ENCODE results near the gene KLRG1. TPM values are rescaled to one million over a fixed set of nuclear protein-coding genes. Genes with fewer than 3 reads are reported as not detected.
A peak's percentile ranks its signal among the peaks of the same experiment; 100 is the strongest.

KLRG1 gene
- total and polyA plus RNA-seq, 4 donors, result 0.49 to 6.5 (median 1.6) TPM

GRCh38 chr12:9048930-9049329, 59.6 kb downstream of the KLRG1 start:
- Histone ChIP-seq H3K27ac (ENCODE audit: low read depth in 1 of 2, low read length in 1 of 2) (no peak overlapping the region), H3K4me3 (no peak overlapping the region), H3K9ac (ENCODE audit: insufficient read depth in 1 of 2, low read length in 2 of 2) (no peak overlapping the region), H3K9me3 (ENCODE audit: control insufficient read depth in 4 of 4, insufficient read depth in 3 of 4, low read length in 3 of 4) (no peaks in the 10 kb centered on the region), H3K36me3 (ENCODE audit: control insufficient read depth in 4 of 4, insufficient read depth in 4 of 4, low read length in 4 of 4) (no peaks in the 10 kb centered on the region), H3K27me3 (ENCODE audit: control insufficient read depth in 3 of 3, insufficient read depth in 3 of 3, low read length in 2 of 3) (no peaks in the 10 kb centered on the region), H3K4me1 (ENCODE audit: control insufficient read depth in 5 of 5, insufficient read depth in 5 of 5, low read length in 5 of 5) (no peaks in the 10 kb centered on the region)
- ATAC-seq (ENCODE audit: insufficient read depth, low FRiP score), result no peak
- DNase-seq, result no peak
- 91 to 98% methylated on average over 2 of the region's 2 CpGs for WGBS, 2 donors
- TF ChIP-seq CTCF (IDR thresholded peaks at IDR 0.05; ENCODE audit: control extremely low read depth, extremely low read depth), result no peak

DNA sequence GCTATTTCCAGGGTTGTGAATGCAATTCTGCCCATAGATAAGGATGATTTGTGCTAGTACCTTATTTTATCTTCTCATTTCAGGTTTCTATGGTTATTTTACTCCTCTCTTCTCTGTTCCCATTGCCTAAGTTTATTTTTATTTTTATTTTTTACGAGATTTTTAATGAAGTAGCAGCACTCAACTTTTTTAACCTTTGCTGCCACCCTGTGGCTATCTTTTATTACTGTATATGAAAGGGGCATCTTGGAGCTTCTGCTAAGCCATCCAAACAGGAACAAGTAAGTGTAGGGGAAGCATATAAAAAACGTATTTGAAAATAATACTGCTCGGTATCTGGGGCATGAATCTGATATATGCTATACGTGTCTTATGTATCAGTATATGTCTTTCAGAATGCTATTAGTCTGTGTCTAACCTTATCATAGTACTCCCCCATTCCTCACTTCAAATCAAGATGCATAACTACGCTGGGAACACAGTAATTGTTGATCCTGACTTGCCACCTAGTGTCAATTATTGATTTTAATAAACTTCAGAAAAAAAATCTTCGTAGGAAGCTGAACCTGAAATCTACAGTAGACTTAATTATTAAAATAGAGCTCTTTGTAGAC, 60.3 kb downstream of the KLRG1 start:
- Histone ChIP-seq H3K9me3 (ENCODE audit: control insufficient read depth in 4 of 4, insufficient read depth in 3 of 4, low read length in 3 of 4) (no peaks in the 10 kb centered on the region), H3K27ac (ENCODE audit: low read depth in 1 of 2, low read length in 1 of 2) (no peak overlapping the region), H3K4me3 (no peak overlapping the region), H3K36me3 (ENCODE audit: control insufficient read depth in 4 of 4, insufficient read depth in 4 of 4, low read length in 4 of 4) (no peaks in the 10 kb centered on the region), H3K4me1 (ENCODE audit: control insufficient read depth in 5 of 5, insufficient read depth in 5 of 5, low read length in 5 of 5) (no peaks in the 10 kb centered on the region), H3K27me3 (ENCODE audit: control insufficient read depth in 3 of 3, insufficient read depth in 3 of 3, low read length in 2 of 3) (no peaks in the 10 kb centered on the region), H3K9ac (ENCODE audit: insufficient read depth in 1 of 2, low read length in 2 of 2) (no peak overlapping the region)
- peak in 2 of 3 donors; percentile 71 to 73 for DNase-seq
- ATAC-seq (ENCODE audit: insufficient read depth, low FRiP score), result peak; percentile 62
- WGBS, 2 donors, result 25 to 29% methylated on average over 6 of the region's 6 CpGs
- TF ChIP-seq CTCF (IDR thresholded peaks at IDR 0.05; ENCODE audit: control extremely low read depth, extremely low read depth), result peak; percentile 11

GRCh38 chr12:9050521-9051157, 61.3 kb downstream of the KLRG1 start:
- no peak overlapping the region for H3K27ac ChIP-seq (ENCODE audit: low read depth in 1 of 2, low read length in 1 of 2)
- no peaks in the 10 kb centered on the region for H3K27me3 ChIP-seq (ENCODE audit: control insufficient read depth in 3 of 3, insufficient read depth in 3 of 3, low read length in 2 of 3)
- no peak overlapping the region for H3K4me3 ChIP-seq
- no peaks in the 10 kb centered on the region for H3K9me3 ChIP-seq (ENCODE audit: control insufficient read depth in 4 of 4, insufficient read depth in 3 of 4, low read length in 3 of 4)
- no peak overlapping the region for H3K9ac ChIP-seq (ENCODE audit: insufficient read depth in 1 of 2, low read length in 2 of 2)
- ATAC-seq (ENCODE audit: insufficient read depth, low FRiP score) (no peak), DNase-seq (no peak)
- no peaks in the 10 kb centered on the region for H3K36me3 ChIP-seq (ENCODE audit: control insufficient read depth in 4 of 4, insufficient read depth in 4 of 4, low read length in 4 of 4)
- no peak for TF ChIP-seq CTCF (IDR thresholded peaks at IDR 0.05; ENCODE audit: control extremely low read depth, extremely low read depth)
- WGBS, 2 donors, result 80 to 86% methylated on average over 15 of the region's 15 CpGs
- peaks cover 0 to 6% (median 0%) of the 10 kb centered on the region in 5 donors for H3K4me1 ChIP-seq (ENCODE audit: control insufficient read depth in 5 of 5, insufficient read depth in 5 of 5, low read length in 5 of 5)

Data from lung (tissue), 12 donors.